Epithelial cell of proximal tubule (primary cell): Measurements from ENCODE around the gene PARN. TPM values are rescaled to one million over a fixed set of nuclear protein-coding genes. Genes with fewer than 3 reads are reported as not detected.
A peak's percentile ranks its signal among the peaks of the same experiment; 100 is the strongest.

Experiments used
- DNase-seq: peaks from one replicate; pipeline ENCODE4 v3.0.0-alpha.2; 2011; ENCODE audit warnings: low read depth
- H3K4me3 ChIP-seq: 2 replicates; pipeline ENCODE4 v1.5.1; 2011; ENCODE audit warnings: low read depth, mild to moderate bottlenecking, low read length
- total RNA-seq: library from RNA; depleted of rRNA; stranded (reverse); fragments of >200 nt; gene quantifications from 2 replicates; pipeline ENCODE4 v1.2.3, GENCODE V29; 2015
- TF ChIP-seq, protein P1 (sequence below): conservative IDR thresholded peaks from 2 replicates; pipeline ENCODE4 v1.5.1; 2012; ENCODE audit warnings: low read depth, mild to moderate bottlenecking, low read length

The PARN gene
- total RNA-seq, 1 donor from 2014 or later, result 28.5 TPM

DNA sequence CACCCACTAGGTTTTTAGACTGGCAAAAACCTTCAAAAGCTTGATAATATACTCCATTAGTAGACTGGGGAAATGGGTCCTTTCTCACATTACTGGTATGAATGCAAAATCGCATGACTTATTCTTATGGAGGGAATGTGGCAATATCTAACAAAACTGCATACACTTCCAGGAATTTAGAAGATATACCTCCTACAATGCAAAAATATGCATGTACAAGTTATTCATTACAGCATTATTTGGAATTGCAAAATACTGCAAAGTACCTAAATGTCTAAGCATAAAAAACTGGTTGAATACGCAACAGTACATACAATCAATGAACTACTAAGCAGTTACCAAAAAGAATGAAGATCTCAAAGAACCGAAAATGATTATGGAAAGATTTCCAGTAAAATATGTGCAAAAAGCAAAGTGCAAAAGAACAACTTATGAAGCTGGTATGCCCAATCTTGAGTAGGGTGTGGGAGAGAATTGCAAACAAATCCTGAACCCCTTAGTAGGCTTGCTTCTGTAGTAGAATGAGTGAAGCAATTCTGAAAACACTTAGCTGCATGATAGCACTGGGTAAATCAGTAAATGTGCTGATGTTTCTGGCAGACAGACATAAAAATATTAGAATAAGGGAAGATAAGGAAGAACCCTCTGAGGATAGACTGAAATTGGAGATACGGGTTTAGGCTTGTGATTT, 180.1 kb downstream of the PARN start:
- H3K4me3 ChIP-seq, result no peak overlapping the region
- DNase-seq, result peak; percentile 20
- TF ChIP-seq, protein P1, sequence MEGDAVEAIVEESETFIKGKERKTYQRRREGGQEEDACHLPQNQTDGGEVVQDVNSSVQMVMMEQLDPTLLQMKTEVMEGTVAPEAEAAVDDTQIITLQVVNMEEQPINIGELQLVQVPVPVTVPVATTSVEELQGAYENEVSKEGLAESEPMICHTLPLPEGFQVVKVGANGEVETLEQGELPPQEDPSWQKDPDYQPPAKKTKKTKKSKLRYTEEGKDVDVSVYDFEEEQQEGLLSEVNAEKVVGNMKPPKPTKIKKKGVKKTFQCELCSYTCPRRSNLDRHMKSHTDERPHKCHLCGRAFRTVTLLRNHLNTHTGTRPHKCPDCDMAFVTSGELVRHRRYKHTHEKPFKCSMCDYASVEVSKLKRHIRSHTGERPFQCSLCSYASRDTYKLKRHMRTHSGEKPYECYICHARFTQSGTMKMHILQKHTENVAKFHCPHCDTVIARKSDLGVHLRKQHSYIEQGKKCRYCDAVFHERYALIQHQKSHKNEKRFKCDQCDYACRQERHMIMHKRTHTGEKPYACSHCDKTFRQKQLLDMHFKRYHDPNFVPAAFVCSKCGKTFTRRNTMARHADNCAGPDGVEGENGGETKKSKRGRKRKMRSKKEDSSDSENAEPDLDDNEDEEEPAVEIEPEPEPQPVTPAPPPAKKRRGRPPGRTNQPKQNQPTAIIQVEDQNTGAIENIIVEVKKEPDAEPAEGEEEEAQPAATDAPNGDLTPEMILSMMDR, result no peak

DNA sequence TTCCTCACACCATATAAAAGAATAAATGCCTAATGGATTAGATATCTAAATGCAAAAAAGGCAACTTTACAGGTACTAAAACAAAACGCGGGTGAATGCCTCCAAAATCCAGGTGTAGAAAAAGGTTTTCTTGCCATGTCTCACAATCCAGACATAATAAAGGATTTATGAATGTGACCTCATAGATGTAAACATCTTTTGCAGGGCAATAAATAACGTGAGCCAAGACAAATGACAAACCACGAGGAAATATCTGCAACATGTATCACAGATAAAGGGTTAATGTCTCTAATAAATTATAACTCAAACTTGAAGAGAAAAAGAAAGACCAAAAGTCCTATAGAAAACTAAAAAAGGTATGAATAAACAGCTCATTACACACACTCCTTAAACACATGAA, 180.7 kb downstream of the PARN start:
- DNase-seq, result no peak
- H3K4me3 ChIP-seq, result no peak overlapping the region
- TF ChIP-seq, protein P1, result no peak

DNA sequence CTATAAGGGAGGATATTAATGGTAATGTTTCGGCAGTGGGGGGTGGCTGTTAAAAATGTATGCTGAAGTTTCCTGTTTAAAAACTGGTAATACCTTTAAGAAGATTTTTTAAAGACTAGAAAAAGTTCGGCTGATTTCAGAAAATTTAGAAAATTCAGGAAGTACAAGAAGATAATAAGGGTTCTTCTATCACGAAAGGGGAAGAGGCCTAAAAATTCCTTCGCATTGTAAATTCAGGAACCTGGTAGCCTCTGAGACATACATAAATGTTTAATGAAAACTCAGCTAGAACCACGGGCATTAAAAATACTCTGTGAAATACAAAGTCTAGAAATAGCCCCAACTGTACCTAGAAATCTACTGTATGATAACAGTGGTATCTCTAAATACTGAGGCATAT, 181.2 kb downstream of the PARN start:
- no peak overlapping the region for H3K4me3 ChIP-seq
- no peak for DNase-seq
- TF ChIP-seq, protein P1, result no peak

DNA sequence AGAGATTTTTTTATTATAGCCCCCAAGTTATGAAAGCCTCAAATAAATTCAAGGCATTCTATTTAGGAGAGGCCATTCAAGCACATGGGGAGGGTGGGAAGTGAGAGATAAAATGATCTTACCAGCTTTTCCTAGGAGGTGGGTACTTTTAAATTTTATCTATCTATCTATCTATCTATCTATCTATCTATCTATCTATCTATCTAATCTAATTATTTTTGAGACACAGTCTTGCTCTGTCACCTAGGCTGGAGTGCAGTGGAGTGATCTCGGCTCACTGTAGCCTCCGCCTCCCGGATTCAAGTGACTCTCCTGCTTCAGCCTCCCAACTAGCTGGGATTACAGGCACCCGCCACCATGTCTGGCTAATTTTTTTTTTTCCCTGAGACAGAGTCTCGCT, 182.3 kb downstream of the PARN start:
- TF ChIP-seq, protein P1, result no peak
- DNase-seq, result no peak
- H3K4me3 ChIP-seq, result no peak overlapping the region

DNA sequence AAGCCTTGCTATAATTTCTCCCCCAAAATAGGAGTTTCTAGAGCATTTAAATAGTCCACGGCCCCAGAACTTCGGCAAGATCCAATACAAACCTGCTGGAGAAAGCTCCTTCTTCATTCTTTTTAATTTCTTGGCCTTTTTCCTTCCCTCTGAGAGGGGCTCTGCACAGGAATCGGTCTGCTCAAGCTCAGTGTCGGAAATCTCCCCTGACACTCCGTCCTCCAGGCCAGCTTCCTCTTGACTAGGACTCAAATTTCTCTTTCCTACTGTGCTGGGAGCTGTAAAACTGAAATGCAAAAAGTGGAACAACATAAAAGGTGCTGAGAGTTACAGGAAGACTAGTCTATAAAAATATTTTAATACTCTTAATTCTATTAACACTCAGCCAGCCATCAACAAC, 183.3 kb downstream of the PARN start:
- DNase-seq, result no peak
- TF ChIP-seq, protein P1, result no peak
- H3K4me3 ChIP-seq, result no peak overlapping the region

GRCh38 chr16:14445937-14446715, 183.9 kb downstream of the PARN start:
- DNase-seq, result no peak
- TF ChIP-seq, protein P1, result no peak
- no peak overlapping the region for H3K4me3 ChIP-seq
